GM13977 (cell line): ENCODE results near the gene JPH2.

Source experiments
- DNase-seq: peaks from one replicate; pipeline ENCODE4 v3.0.0; 2012; ENCODE audit warnings: low spot score
- CTCF ChIP-seq: IDR thresholded peaks from 2 replicates; pipeline ENCODE4 v1.5.1; 2012; ENCODE audit warnings: mild to moderate bottlenecking, control low read depth; ENCODE audit not compliant: insufficient read depth; ENCODE audit errors: extremely low read depth, missing control alignments
- in situ Hi-C: fragments of 300-500 bp; cut with MboI; formaldehyde crosslinking; loops from one replicate; pipeline ENCODE4 v1.12.0; 2022; ENCODE audit warnings: low sequenced_read_pairs, low pct_unique_long_range_greater_than_20kb, mixed read lengths, inconsistent platforms; ENCODE audit not compliant: unreplicated experiment

Gene JPH2

GRCh38 chr20:44207126-44207723 lies 20.2 kb upstream of the JPH2 start:
- in situ Hi-C loops: no loop called here
- no peak for DNase-seq
- no peak for TF ChIP-seq CTCF

DNA sequence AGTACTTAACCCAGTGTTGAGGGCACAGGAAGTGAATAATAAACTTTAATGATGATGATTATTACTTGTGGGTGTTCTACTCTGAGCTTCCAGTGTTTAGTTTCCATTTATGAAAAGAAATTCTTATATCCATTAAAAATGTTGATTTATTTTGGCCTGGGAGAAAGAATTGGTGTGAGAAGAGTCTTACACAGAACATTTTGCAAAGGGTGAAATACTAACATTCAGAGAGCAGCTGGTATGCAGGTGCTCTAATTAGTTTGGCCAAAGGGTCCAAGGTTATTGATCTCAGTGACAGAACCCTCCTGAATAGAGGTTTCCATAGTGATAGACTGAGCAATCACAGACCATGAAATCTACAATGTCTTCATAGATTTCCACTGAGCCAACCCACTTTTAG lies 19.1 kb upstream of the JPH2 start:
- no peak for TF ChIP-seq CTCF
- in situ Hi-C loops: no loop called here
- no peak for DNase-seq

GRCh38 chr20:44204832-44205215 lies 17.8 kb upstream of the JPH2 start:
- DNase-seq: no peak
- in situ Hi-C loops: no loop called here
- TF ChIP-seq CTCF: no peak

GRCh38 chr20:44204156-44204831 lies 17.3 kb upstream of the JPH2 start:
- in situ Hi-C loops: no loop called here
- DNase-seq: no peak
- no peak for TF ChIP-seq CTCF

- no peak for TF ChIP-seq CTCF
- in situ Hi-C loops: no loop called here
- no peak for DNase-seq
These were observed 16.2 kb upstream of the JPH2 start for GRCh38 chr20:44203161-44203560.

DNA sequence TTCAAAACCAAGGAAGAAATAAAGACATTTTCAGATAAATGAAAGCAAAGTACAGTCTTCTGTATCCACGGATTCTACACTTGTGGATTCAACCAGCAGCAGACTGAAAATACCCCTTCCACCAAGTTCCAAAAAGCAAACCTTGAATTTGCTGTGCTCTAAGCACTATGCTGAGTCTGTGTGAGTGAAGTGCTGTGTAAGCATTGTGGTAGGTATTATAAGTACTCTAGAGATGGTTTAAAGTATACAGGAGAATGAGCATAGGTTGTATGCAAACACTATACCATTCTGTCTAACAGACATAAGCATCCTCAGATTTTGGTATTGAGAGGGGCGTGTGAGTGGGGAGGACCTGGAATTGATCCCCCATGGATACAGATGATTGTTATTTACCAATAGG lies 14.0 kb upstream of the JPH2 start:
- DNase-seq: no peak
- TF ChIP-seq CTCF: no peak
- in situ Hi-C loops: no loop called here

- no peak for DNase-seq
- in situ Hi-C loops: no loop called here
- TF ChIP-seq CTCF: no peak
These were observed 13.4 kb upstream of the JPH2 start for GRCh38 chr20:44200371-44200770.
